ENCODE data around the gene TMEM178A.
"Not testable (repeated sequence)": the region's sequence is repeated elsewhere in the genome, so short reads cannot be mapped to it uniquely, and the experiment has no call there.

Gene TMEM178A

GRCh38 chr2:39647104-39647765 is 18.5 kb upstream of the TMEM178A start:
- no peak for DNase-seq (ENCODE audit: low read depth in 2 of 2)

GRCh38 chr2:39648580-39648979 is 17.1 kb upstream of the TMEM178A start:
- no peak for DNase-seq (ENCODE audit: low read depth in 2 of 2)

GRCh38 chr2:39649511-39649910 is 16.2 kb upstream of the TMEM178A start:
- DNase-seq (ENCODE audit: low read depth in 2 of 2) = no peak

- DNase-seq (ENCODE audit: low read depth in 2 of 2) = no peak
Measured at GRCh38 chr2:39650468-39650867, 15.2 kb upstream of the TMEM178A start.

- not testable (repeated sequence) for DNase-seq (ENCODE audit: low read depth in 2 of 2)
Measured at GRCh38 chr2:39656215-39656614, 9.5 kb upstream of the TMEM178A start.

GRCh38 chr2:39657287-39657937 is 8.3 kb upstream of the TMEM178A start:
- no peak for DNase-seq (ENCODE audit: low read depth in 2 of 2)

GRCh38 chr2:39658371-39658770 is 7.3 kb upstream of the TMEM178A start:
- no peak for DNase-seq (ENCODE audit: low read depth in 2 of 2)

- DNase-seq (ENCODE audit: low read depth in 2 of 2) = no peak
Measured at GRCh38 chr2:39659765-39660611, 5.7 kb upstream of the TMEM178A start.

GRCh38 chr2:39660612-39661236 is 5.0 kb upstream of the TMEM178A start:
- DNase-seq (ENCODE audit: low read depth in 2 of 2) = no peak

GRCh38 chr2:39661826-39662225 is 3.9 kb upstream of the TMEM178A start:
- no peak for DNase-seq (ENCODE audit: low read depth in 2 of 2)

- DNase-seq (ENCODE audit: low read depth in 2 of 2) = no peak
Measured at GRCh38 chr2:39663187-39663930, 2.4 kb upstream of the TMEM178A start.

GRCh38 chr2:39664232-39664887 is 1.4 kb upstream of the TMEM178A start:
- no peak for DNase-seq (ENCODE audit: low read depth in 2 of 2)

- DNase-seq (ENCODE audit: low read depth in 2 of 2) = no peak
Measured at GRCh38 chr2:39664888-39665591, 677 bp upstream of the TMEM178A start.

- DNase-seq (ENCODE audit: low read depth in 2 of 2) = no peak
Measured at GRCh38 chr2:39666491-39667101, 879 bp downstream of the TMEM178A start.

- no peak for DNase-seq (ENCODE audit: low read depth in 2 of 2)
Measured at GRCh38 chr2:39667104-39667885, 1.6 kb downstream of the TMEM178A start.

GRCh38 chr2:39667886-39668276 is 2.2 kb downstream of the TMEM178A start:
- DNase-seq (ENCODE audit: low read depth in 2 of 2) = no peak

GRCh38 chr2:39668576-39669080 is 2.9 kb downstream of the TMEM178A start:
- DNase-seq (ENCODE audit: low read depth in 2 of 2) = no peak

- DNase-seq (ENCODE audit: low read depth in 2 of 2) = no peak
Measured at GRCh38 chr2:39671604-39672003, 5.9 kb downstream of the TMEM178A start.

GRCh38 chr2:39673018-39673417 is 7.3 kb downstream of the TMEM178A start:
- DNase-seq (ENCODE audit: low read depth in 2 of 2) = no peak
